Measurements from ENCODE around the gene CCNF. TPM values are rescaled to one million over a fixed set of nuclear protein-coding genes. Genes with fewer than 3 reads are reported as not detected.

The CCNF gene
- total RNA-seq, 1 experiment from 2014 or later = 35.8 TPM

GRCh38 chr16:2497695-2498484, 68.6 kb downstream of the CCNF start:
- no peak overlapping the region for H3K27ac ChIP-seq (ENCODE audit: low read length)
- POLR2A ChIA-PET = no interaction called here

More at GRCh38 chr16:2497695-2498484, 68.6 kb downstream of the CCNF start:
- Histone ChIP-seq H3K36me3 (ENCODE audit: control insufficient read depth, insufficient read depth, low read length) (no peaks in the 10 kb centered on the region), H3K4me3 (ENCODE audit: low read depth in 2 of 2, low read length in 2 of 2) (no peak overlapping the region), H3K9me3 (ENCODE audit: control insufficient read depth, insufficient read depth, low read depth, low read length) (no peaks in the 10 kb centered on the region), H3K27me3 (ENCODE audit: control insufficient read depth, insufficient read depth, low read length) (no peaks in the 10 kb centered on the region), H3K4me1 (ENCODE audit: control insufficient read depth, insufficient read depth, low read length) (peaks cover 21% of the 10 kb centered on the region)
- no TSS peak for BruUV-seq (replicated peaks)
- no peak for TF ChIP-seq POLR2AphosphoS5 (IDR thresholded peaks at IDR 0.05; ENCODE audit: low read depth, low read length)
- no peak for TF ChIP-seq SIN3A (IDR thresholded peaks at IDR 0.05; ENCODE audit: borderline replicate concordance, insufficient read depth, low read depth, low read length)
- TF ChIP-seq TCF7L2 (IDR thresholded peaks at IDR 0.05; ENCODE audit: low read depth, low read length) = no peak
- no peak for TF ChIP-seq REST (IDR thresholded peaks at IDR 0.05; ENCODE audit: insufficient read depth in 1 of 2, low read depth in 2 of 2, low read length in 1 of 2)
- TF ChIP-seq CTCF (IDR thresholded peaks at IDR 0.05) = no peak
- CTCF ChIA-PET = no interaction called here
- in situ Hi-C loops (cut with HindIII; ENCODE audit: low pct_unique_long_range_greater_than_20kb, low sequenced_read_pairs) = no loop called here
- DNase-seq (ENCODE audit: low read depth, low spot score) = no peak
- intact Hi-C loops (cut with micrococcal nuclease; ENCODE audit: unreplicated experiment) = no loop called here
- no peak for ATAC-seq

Data from Panc1 (cell line).